Measurements from ENCODE around the gene HMCN1.

HMCN1 gene

DNA sequence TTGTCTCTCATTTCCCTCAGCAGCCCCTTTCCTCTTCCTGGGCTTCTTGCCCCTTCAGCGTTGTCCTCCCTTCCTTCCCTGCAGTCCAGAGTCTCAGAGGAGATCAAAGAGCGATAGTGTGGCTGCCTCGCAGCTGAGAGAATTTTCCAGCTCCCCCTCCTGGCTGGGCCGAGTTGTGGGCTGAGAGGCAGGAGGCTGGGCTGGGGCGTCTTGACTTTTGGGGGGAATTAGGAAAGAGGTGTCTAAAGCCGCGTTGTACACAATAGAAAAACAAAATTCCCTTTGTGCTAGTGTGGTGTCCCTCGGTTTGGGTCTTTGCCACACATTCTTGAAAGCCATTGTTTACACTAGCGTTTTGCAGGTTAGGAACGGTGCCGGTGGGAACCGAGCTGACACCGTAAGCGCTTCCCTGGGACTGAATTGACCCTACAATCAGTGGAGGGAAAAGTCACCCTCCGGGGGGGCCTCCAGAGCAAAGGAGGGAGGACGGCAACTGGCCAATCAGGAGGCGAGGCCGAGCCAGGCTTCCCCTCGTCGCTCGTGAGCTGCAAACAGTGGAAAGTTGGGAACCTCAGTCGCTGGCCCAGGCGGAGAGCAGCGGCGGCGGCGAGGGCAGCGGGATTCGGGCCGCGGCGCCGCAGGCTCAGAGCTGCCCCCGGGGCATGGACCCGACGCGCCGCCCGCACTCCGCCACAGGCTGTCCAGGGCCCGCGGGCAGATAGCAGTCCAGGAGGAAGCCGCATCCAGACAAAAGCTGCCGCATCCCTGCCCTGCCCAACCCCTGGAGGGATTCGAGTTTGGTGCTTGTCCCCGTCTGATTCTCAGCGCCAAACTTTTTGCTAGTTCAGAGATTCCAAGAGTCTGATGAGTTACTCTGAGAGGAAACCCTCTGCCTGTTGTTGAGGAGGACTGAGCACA is at the start of gene HMCN1:
TSS of gene HMCN1 (plus strand) at position 574 of the 918 bp plus-strand sequence. CDS start 389 bp downstream, outside the sequence.
- DNase-seq, result no peak

DNA sequence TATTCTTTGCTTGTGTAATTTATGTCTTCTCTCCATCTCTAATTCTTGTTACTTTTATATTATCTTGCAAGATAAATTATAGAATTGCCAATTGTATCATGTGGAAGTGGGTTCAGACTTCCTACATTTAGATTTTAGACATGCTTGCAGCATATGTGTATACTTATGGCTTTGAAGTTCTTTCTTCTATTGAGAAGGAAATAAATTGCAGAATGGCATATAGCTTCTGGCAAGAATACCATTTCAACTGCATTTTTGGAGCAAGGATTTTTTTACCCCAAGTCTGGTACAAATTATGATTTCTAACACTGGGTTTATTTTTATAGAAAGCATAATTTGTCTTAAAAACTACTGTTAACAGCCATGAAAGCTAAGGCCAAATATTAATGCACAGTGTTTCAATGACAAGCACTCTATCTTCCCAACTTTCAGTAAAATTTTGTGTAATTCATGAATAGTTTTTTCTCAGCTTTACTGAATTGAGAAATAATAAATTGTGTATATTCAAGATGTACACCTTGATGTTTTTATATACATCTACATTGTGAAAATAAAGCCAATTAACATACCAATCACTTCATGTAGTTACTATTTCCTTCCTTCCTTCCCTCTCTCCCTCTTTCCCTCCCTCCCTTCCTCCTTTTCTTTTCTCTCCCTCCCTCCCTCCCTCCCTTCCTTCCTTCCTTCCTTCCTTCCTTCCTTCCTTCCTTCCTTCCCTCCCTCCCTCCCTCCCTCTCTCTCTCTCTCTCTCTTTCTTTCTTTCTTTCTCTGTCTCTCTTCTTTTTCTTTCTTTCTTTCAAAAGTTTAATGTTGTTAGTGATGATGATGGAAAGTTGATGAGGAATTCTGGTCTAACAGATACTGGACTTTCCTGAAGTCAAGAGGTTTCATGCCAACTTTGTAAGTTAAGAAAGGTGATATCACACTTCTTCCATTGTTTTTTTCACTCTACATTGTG is 47.1 kb upstream of the HMCN1 start:
- no peak for DNase-seq

DNA sequence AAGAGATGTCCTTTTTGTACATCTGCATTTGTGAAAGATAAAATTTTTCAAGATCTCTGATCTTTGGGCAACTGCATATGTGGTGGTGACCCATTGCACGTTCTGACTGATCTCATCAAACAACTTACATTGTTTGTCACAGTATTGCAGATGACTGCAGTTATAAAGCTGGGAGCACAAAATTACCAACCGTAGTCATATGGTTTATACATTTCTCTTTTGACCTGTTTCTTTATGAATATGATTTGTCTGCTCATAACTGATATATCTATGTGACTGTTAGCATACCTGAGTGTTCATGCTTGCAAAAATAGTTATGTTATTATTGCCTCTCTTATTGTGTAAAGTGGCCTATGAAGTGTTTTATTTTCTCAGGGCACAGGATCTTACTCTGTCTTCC is 43.7 kb upstream of the HMCN1 start:
- DNase-seq, result no peak

DNA sequence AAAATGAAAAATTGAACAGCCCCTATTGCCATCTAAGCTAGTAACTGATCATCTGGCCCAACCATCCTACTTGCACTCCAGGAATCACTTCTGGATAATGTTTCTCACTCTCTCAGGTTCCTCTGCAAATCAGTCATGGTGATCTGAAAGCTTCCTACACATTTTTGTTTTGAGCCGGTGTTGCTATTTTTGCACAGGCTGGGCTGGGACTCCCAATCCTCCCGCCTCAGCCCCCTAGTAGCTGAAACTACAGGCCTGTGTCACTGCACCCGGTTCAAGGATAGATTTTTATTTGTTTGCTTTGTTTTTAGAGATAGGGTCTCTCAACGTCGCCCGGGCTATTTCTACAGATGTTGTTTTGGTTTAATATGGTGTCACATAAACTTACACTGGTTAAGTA is 40.5 kb upstream of the HMCN1 start:
- no peak for DNase-seq

DNA sequence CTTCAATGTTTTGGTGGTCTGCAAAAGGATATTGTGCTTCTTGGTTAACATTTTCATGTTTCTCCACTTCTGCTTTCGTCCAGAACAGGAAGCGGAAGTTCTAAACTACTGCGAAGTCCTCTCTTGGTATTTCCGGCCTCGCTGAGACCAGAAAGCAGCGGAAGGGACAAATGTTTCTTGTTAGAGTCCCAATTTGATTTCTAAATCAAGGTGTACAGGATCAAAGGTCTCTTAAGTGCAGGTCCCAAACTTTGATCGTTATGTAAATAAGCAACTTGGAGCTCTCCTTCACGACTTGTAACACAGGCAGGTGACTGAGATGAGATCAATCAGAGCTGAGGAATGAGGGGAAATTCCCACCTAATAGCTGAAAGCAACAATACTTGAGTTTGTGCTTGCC is 40.1 kb upstream of the HMCN1 start:
- no peak for DNase-seq

DNA sequence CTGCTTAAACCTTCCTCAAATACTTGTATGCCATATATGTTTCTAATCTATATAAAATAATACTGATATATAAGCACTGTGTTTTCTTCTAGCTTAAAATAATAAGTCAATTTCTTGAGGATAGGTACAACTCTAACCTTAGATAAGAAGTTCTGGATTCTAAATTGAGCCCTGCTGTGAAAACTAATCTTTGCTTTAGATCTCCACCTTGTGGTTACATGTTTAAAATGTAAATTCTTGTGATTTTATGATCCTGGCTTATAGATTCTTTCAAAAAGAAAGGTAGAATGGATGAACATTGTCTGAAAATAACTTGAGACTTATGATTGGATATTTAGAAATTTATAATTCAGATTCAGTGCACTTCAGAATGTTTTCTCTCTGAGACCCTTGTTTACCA is 38.9 kb upstream of the HMCN1 start:
- DNase-seq, result no peak

DNA sequence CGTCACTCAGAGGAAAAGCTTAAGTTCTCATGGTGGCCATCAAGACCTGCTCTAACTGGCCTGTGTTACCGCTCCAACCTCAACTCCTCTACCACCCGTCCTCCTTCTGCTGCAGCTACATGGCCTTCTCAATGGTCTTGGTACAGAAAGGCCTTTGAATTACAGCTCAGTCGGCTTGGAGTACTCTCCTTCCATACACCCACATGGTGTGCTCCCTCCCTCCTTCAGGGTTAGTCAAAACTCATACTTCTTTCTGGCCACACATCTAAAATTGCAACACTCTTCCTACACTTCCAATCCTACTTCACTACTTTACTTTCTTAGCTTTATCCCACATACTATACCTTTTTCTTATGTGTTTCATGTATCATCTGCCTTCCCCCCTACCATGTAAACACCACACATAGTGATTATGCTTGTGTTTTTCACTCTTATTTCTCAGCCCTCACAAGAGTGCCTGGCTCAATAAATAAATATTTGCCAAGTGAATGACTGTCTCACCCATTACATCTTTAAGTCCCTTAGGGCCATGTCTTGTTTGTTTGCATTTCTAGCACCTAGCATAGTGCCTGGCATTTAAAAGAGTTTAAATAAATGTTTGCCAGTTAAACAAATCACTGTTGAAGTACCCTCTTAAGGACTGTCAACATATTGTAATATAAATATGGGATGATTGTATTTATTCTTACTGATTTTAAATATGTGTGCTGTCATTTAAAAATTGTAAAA is 37.6 kb upstream of the HMCN1 start:
- DNase-seq, result no peak

DNA sequence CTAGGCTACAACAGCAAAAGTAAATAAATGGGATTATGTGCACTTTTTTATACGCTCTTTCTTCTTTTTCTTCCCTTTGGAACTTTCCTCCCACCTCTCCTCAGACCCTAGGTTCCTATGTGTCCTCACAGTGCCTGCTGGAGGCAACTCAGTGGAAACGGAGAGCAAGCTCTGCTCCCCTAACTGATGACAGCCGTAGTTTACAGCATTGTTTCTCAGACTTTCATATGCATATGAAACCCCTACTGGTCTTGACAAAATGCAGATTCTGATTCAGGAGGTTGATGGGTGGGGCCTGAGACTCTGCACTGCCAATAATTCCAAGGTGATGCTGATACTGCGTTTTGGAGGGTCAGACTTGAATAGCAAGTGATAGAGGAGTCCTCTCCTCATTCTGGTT is 34.3 kb upstream of the HMCN1 start:
- no peak for DNase-seq

DNA sequence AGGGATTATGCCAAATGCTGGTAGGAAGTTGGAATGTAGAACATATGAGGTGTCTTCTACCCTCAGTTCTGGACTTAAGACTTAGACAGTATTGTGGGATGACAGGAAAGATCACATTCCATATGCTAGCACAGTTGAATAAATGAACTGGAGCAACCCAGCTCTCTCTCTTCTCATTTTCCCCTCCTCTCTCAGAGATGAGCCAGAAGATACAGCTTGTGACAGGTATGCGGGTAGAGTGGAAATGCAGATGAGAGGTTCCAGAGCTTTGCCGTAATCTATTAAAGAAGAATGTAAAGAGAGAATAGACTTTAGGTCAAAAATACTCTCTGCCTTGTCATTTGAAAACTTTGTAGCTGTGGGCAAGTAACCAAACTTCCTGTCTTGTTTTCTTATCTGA is 32.5 kb upstream of the HMCN1 start:
- no peak for DNase-seq

DNA sequence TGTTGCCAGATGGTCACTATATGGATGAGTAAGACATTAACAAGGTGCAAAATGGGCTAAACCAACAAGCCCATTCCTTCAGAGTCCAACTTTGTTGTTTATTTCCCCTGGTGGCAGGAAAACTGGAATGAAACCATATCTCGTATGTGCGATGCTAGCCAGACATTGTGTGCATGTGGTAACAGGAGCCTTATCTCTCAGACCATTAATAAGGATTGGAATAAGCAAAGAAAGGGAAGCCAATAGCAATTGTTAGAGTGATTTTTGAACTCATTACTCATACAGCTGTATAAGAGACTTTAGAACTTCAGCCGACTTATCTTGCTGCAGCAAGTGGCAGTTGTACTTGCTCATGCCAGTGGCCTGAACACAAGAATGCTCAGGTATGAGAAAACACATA is 30.0 kb upstream of the HMCN1 start:
- DNase-seq, result no peak

DNA sequence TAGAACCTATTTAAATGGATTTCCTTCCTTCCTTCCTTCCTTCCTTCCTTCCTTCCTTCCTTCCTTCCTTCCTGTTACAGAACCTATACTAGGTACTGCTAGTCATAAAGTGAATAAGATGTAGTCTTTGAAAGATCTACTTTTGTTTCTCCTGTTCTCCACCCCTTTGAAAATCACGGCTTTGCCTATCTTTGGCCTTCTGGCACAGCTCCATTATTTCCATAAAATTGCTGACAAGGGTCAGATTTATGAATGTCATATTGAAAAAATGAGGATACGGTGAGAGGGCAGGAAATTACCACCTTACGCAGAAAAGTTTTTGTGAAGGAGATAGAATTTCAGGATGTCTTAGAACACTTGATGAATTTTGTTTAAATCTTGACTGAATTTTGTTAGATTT is 18.1 kb upstream of the HMCN1 start:
- no peak for DNase-seq

DNA sequence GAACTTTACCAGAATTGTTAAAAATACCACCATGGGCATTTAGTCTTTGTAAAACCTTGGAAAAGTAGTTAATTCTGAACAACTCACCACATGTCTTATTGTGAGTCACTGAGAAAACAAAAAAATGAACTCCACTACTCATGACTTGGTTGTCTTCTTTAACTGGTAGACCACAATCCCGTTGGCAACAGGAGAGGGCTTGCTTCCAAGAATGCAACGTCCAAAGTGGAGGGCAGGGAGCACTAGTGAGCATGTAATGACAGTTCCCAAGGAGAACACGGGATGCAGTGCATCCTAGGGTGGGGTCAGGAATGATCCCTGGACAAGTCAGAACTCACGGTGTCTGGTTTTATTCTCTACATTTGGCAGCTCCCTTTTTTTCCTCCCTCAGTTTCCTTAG is 15.2 kb upstream of the HMCN1 start:
- no peak for DNase-seq

DNA sequence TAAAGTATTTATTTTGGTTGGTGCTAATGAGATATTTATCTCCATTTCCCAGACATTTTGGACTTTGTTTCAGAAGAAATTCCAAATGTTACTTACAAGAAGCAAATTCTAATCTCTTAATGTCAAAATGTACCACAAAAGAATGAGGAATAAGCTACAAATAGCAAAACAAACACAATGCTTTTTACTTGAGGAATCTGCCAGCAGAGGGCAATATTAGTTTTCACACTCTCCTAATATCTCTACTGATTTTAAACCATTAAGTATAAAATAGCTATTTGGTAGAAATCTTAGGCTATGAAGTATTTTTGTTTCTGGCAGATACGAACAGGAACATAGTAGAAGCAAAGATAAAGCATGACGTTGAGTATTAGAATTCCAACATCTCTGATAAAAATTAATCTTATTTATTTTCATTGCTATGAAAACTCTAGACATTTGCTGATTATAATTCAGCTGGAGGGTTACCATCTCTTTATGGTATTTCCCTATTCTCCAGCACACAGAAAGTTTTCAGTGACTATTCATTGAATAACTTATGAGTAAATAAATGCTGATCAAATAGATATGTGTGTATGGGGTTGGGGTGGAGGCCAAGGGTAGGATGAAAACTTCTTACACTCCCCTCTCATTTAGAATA is 13.4 kb upstream of the HMCN1 start:
- DNase-seq, result peak; percentile 35

DNA sequence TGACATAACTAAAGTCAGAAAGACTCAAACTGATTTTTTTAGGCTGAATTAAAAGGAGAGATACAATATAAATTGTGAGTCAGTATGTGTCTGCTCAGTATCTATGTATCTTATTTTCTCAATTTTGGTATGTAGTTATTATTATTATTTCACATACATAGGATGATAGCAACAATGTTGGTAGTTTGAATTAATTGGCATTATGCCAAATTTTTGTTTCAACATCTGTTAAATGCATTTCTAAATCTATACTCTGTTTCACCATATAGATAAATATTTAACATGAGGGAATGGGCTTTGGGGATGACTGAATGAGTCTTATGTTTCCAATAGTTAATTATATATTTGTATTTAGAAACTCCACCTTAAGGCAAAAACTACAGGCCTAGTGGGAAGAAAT is 12.6 kb upstream of the HMCN1 start:
- no peak for DNase-seq

DNA sequence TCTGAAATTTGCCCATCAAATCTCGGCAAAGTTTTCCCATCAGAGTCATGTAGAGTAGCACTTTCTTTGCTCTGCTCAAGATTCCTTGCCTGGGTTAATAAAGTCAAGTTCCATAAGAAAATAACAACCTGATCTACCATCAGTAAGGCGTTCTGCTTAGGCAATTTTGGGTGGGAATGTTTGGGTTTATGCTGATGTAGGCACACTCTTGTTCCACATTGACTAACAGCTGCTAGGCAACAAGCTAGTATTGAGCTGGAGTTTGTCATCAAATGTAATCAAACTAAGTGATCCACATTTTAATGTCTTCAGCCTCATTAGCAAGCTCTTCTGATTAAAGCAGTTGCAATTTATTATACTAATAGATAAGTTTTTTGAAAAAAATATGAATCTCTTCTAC is 12.1 kb upstream of the HMCN1 start:
- no peak for DNase-seq

DNA sequence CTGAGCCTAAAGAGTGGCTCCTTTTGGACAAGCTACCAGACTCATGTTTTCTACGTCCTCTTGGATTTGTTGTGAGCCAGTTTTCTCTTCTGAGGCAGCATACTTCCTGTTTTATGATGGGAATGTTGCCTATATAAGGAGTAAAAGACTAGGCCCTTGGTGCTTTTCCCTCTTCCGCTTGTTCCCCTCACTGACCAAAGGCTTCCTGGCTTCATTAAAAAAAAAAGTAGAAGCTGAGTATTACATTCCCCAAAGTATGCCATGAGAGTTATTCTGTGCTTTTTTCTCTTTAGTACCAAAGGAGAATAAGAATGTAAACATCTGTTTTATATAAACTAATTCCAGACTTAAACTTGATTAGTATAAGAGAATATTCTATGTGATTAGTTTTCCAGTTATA is 6.5 kb upstream of the HMCN1 start:
- DNase-seq, result no peak

DNA sequence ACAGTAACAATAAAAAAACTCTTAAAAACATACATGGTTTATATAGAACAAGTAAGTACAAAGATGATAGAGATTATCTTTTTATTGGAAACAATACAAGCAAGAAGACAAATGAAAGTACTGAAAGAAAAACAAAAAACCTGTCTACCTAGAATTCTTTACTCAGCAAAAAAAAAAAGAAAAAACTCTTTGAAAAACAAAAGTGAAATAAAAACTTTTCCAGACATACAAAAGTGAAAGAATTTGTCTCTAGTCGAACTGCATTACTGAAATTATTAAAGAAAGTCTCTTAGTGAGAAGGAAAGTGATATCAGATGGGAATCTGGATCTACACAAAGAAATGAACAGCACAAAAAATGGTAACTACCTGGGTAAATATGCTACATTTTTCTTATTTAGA is 2.7 kb upstream of the HMCN1 start:
- no peak for DNase-seq

DNA sequence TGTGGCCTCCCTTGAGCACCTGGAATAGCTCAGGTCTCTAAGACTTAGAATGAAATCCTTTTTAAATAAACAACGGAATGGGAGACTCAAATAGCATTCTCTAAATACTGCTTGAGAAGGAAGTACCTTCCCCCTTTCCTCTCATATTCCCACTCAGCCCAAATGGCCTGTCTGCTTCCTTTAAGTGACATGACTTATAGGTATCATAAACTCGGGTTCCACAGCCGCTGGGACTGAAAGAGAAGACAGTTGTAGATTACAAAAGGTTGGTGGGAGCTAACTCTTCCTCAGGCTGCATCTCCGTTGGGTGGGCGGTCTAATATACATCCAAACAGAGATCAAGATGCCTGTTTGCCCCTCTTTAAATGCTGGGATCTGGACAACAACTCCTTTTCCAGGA is 1.2 kb upstream of the HMCN1 start:
- no peak for DNase-seq

DNA sequence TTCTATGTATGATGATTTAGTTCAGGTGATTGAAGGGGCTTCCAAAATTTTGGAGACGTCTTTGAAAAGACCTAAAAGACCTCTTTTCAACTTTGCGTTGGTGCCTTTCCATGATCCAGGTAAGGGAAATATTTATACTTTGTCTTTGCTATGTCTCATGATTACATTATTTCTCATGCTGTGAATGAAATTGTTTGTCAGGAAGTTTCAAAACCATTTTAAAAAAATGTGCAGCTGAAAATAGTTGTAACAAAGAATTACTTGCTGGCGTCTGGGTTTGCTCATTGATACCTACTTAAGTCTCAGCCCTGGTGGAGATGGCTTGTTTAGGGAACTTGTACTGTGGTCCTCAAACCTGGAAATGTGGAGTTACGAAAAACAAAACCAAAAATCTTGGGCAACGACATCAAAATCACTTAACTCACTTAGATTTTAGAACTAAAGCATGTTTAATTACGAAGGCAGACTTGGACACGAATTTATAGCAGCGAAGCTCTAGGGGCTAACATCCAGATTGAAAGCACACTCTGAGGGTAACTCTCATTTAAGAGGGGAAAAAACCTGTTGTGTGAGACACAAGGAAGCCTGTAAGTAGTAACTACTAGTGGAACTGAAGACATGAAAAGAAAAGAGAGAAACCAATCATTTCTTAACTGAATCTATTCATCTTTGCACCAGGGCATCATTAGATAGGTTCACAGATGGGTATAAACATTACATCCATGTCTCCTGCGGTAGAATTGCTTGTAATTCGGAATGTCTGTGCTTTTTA is 924 bp downstream of the HMCN1 start:
- DNase-seq, result no peak

DNA sequence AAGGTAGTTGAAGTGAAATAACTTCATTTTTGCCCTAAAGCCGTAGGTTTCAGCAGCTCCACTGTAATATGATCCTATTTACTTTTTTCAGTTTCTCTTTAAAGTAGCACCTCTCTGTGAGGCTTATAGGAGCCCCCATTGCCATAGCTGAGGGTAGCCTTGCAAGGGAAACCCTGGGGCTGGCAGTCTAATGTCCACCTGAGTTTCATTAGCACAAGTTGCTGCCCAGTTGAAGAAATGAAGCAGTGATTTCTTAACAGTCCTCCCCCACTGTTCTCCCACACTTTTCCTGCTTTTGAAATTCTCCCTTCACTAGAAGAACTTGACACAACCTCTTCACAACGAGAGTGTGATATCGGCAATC is 1.5 kb downstream of the HMCN1 start:
- DNase-seq, result no peak

DNA sequence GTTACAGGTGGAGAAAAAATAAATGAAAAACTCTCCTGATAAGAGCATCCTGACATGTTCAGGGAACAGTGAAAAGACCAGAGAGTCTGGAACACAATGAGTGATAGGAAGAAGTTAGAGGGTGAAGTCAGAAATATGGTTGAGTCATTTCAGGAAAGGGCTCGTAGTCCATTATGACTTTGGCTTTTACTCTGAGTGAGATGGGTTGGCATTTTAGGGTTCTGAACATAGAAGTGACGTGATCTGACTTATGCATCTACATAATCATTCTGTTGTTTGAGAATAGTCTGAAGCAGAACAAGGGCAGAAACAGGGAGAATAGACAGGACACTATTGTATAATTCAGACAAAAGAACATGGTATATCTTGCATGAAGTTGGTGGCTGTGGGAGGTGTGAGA is 5.8 kb downstream of the HMCN1 start:
- no peak for DNase-seq

DNA sequence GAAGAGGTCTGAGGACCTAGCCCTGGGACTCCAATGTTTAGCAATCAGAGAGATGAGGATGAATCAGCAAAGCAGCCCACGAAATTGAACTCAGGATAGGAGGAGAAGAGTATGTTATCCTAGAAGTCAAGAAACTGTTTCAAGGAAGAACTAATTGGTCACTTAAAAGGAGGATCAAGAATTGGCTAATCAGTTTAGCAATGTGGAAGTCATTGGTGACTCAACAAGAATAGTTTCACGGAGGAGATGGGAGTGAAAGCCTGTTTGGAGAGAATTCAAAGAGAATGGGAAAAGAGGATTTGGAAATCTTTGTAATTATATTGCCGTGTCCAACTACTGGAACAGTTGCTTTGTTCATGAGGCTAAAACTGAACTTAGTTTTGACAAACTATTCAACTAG is 7.4 kb downstream of the HMCN1 start:
- no peak for DNase-seq

Measured in NCI-H1048 (cell line).